Trophoblast cell (in vitro differentiated cells and primary cell): ENCODE data around the gene PPA1.
"Not testable (repeated sequence)": the region's sequence is repeated elsewhere in the genome, so short reads cannot be mapped to it uniquely, and the experiment has no call there.

Source experiments
- DNase-seq, 2 donors: peaks; one replicate each; pipeline ENCODE4 v3.0.0-alpha.2; 2016
- H2AFZ ChIP-seq: 2 replicates; pipeline ENCODE4 v1.6.1; 2013; ENCODE audit warnings: low read length, moderate library complexity, mild to moderate bottlenecking; ENCODE audit not compliant: insufficient read depth, poor library complexity
- H2AK5ac ChIP-seq: 2 replicates; pipeline ENCODE4 v1.6.1; 2013; ENCODE audit warnings: mild to moderate bottlenecking, low read length
- H2BK120ac ChIP-seq: 2 replicates; pipeline ENCODE4 v1.6.1; 2013; ENCODE audit warnings: low read length, mild to moderate bottlenecking, moderate library complexity; ENCODE audit not compliant: insufficient read depth, poor library complexity
- H2BK12ac ChIP-seq: 2 replicates; pipeline ENCODE4 v1.6.1; 2013; ENCODE audit warnings: mild to moderate bottlenecking, low read length, moderate library complexity
- H2BK5ac ChIP-seq: 2 replicates; pipeline ENCODE4 v1.6.1; 2013; ENCODE audit warnings: low read length, low read depth, moderate library complexity, mild to moderate bottlenecking; ENCODE audit not compliant: poor library complexity
- H3K14ac ChIP-seq: 2 replicates; pipeline ENCODE4 v1.6.1; 2013; ENCODE audit warnings: mild to moderate bottlenecking, low read length
- H3K18ac ChIP-seq: 2 replicates; pipeline ENCODE4 v1.6.1; 2013; ENCODE audit warnings: mild to moderate bottlenecking, low read length
- H3K23ac ChIP-seq: 2 replicates; pipeline ENCODE4 v1.6.1; 2013; ENCODE audit warnings: low read length
- H3K27ac ChIP-seq: 2 replicates; pipeline ENCODE4 v1.5.1; 2013; ENCODE audit warnings: low read depth, mild to moderate bottlenecking, inconsistent platforms, low read length, moderate library complexity
- H3K27me3 ChIP-seq: 2 replicates; pipeline ENCODE4 v1.6.1; 2013; ENCODE audit warnings: inconsistent platforms, mild to moderate bottlenecking, low read length, moderate library complexity; ENCODE audit not compliant: insufficient read depth
- H3K36me3 ChIP-seq, 2 experiments: 1 replicate in 1 of 2; 2 replicates in 1 of 2; pipeline ENCODE4 v1.6.1; 2013; ENCODE audit warnings: low read length in 2 of 2, mild to moderate bottlenecking in 2 of 2, moderate library complexity in 1 of 2; ENCODE audit not compliant: insufficient read depth in 2 of 2, control insufficient read depth in 1 of 2
- H3K4ac ChIP-seq: 2 replicates; pipeline ENCODE4 v1.6.1; 2013; ENCODE audit warnings: low read depth, mild to moderate bottlenecking, low read length, moderate library complexity
- H3K4me1 ChIP-seq, 2 experiments: 1 replicate in 1 of 2; 2 replicates in 1 of 2; pipeline ENCODE4 v1.6.1; 2013; ENCODE audit warnings: low read length in 2 of 2, mild to moderate bottlenecking in 2 of 2, moderate library complexity in 1 of 2; ENCODE audit not compliant: insufficient read depth in 2 of 2, control insufficient read depth in 1 of 2
- H3K4me2 ChIP-seq: 2 replicates; pipeline ENCODE4 v1.6.1; 2013; ENCODE audit warnings: inconsistent platforms, mild to moderate bottlenecking, low read length, moderate library complexity
- H3K4me3 ChIP-seq: 2 replicates; pipeline ENCODE4 v1.5.1; 2013; ENCODE audit warnings: mild to moderate bottlenecking, low read depth, low read length, inconsistent platforms
- H3K79me1 ChIP-seq: one replicate; pipeline ENCODE4 v1.6.1; 2013; ENCODE audit warnings: low read length
- H3K79me2 ChIP-seq: 2 replicates; pipeline ENCODE4 v1.6.1; 2013; ENCODE audit warnings: low read length, mild to moderate bottlenecking; ENCODE audit not compliant: control insufficient read depth, insufficient read depth, poor library complexity
- H3K9ac ChIP-seq: 2 replicates; pipeline ENCODE4 v1.6.1; 2013; ENCODE audit warnings: mild to moderate bottlenecking, low read length
- H3K9me3 ChIP-seq: 2 replicates; pipeline ENCODE4 v1.6.1; 2013; ENCODE audit warnings: low read depth, mild to moderate bottlenecking, control low read depth, inconsistent platforms, low read length; ENCODE audit not compliant: insufficient read depth
- H4K12ac ChIP-seq: 2 replicates; pipeline ENCODE4 v1.6.1; 2013; ENCODE audit warnings: low read depth, mild to moderate bottlenecking, low read length, moderate library complexity
- H4K8ac ChIP-seq: 2 replicates; pipeline ENCODE4 v1.6.1; 2013; ENCODE audit warnings: low read depth, mild to moderate bottlenecking, low read length, moderate library complexity
- H4K91ac ChIP-seq: one replicate; pipeline ENCODE4 v1.6.1; 2013; ENCODE audit warnings: low read depth, mild to moderate bottlenecking, low read length, moderate library complexity
- WGBS: extraction: QIAGEN DNeasy Blood & Tissue Kit; methylation state at CpG from one replicate; pipeline ENCODE4 v1.1.7; 2013; ENCODE audit warnings: missing lambda C conversion rate; ENCODE audit not compliant: insufficient read length, insufficient coverage; ENCODE audit errors: extremely low coverage; 5-methylcytosine and 5-hydroxymethylcytosine counted together

Gene PPA1

DNA sequence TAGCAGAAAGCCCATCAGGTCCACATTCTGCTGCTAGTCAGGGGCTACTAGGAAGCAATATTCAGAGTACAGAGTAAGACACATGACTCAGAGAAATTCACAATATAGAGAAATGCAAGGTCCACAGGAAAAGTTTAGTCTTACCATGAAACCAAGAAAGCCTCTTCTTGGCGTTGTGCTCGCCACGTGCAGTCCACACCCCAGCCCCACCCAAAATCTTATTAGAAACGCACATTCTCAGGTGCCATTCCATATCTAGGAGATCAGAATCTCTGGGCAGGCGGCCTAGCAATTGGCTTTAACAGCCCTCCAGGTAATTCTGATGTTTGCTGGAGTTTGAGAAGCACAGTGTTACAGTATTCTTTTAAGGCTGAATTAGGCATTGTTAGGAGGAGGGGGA is 47.1 kb downstream of the PPA1 start:
- no peak overlapping the region for H2BK5ac ChIP-seq
- H3K27ac ChIP-seq, result no peak overlapping the region
- H2BK120ac ChIP-seq, result no peak overlapping the region
- no peaks in the 10 kb centered on the region for H3K79me2 ChIP-seq
- WGBS, result no CpG with 5 or more reads among the region's 5 CpGs
- H3K23ac ChIP-seq, result no peak overlapping the region
- H3K36me3 ChIP-seq, result no peaks in the 10 kb centered on the region
- H3K27me3 ChIP-seq, result no peaks in the 10 kb centered on the region
- no peaks in the 10 kb centered on the region for H3K4me1 ChIP-seq
- H4K12ac ChIP-seq, result no peak overlapping the region
- no peak overlapping the region for H3K4ac ChIP-seq
- H4K91ac ChIP-seq, result no peak overlapping the region
- no peak overlapping the region for H3K4me3 ChIP-seq
- no peak overlapping the region for H2AK5ac ChIP-seq
- H4K8ac ChIP-seq, result no peak overlapping the region
- H2BK12ac ChIP-seq, result no peak overlapping the region
- no peak overlapping the region for H3K18ac ChIP-seq
- no peaks in the 10 kb centered on the region for H3K79me1 ChIP-seq
- H3K9me3 ChIP-seq, result no peaks in the 10 kb centered on the region
- H3K9ac ChIP-seq, result no peak overlapping the region
- no peak for DNase-seq
- no peak overlapping the region for H2AFZ ChIP-seq
- no peak overlapping the region for H3K14ac ChIP-seq
- no peak overlapping the region for H3K4me2 ChIP-seq

DNA sequence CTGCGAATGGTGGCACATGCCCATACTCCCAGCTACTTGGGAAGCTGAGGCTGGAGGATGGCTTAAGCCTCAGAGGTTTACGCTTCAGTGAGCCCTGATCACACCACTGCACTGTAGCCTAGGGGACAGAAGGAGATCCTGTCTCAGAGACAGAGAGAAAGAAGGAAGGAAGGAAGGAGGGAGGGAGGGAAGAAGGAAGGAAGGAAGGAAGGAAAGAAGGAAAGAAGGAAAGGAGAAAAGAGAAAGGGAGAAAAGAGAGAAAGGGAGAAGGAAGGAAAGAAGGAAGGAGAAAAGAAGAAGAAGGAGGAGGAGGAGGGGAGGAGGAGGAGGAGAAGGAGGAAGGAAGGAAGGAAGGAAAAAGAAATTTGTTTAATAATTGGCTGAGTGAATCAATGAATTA is 49.9 kb downstream of the PPA1 start:
- DNase-seq, result no peak
- no CpG with 5 or more reads among the region's 2 CpGs for WGBS
- H3K4me2 ChIP-seq, result no peak overlapping the region
- no peak overlapping the region for H2BK5ac ChIP-seq
- no peak overlapping the region for H3K4me3 ChIP-seq
- H3K36me3 ChIP-seq, result no peaks in the 10 kb centered on the region
- no peak overlapping the region for H2AFZ ChIP-seq
- H4K12ac ChIP-seq, result no peak overlapping the region
- no peak overlapping the region for H2BK120ac ChIP-seq
- no peak overlapping the region for H3K23ac ChIP-seq
- H2AK5ac ChIP-seq, result no peak overlapping the region
- no peaks in the 10 kb centered on the region for H3K79me1 ChIP-seq
- H4K8ac ChIP-seq, result no peak overlapping the region
- H3K27me3 ChIP-seq, result no peaks in the 10 kb centered on the region
- H4K91ac ChIP-seq, result no peak overlapping the region
- no peak overlapping the region for H3K27ac ChIP-seq
- no peaks in the 10 kb centered on the region for H3K4me1 ChIP-seq
- no peak overlapping the region for H3K18ac ChIP-seq
- no peak overlapping the region for H3K4ac ChIP-seq
- no peak overlapping the region for H3K14ac ChIP-seq
- no peaks in the 10 kb centered on the region for H3K79me2 ChIP-seq
- H3K9ac ChIP-seq, result no peak overlapping the region
- no peaks in the 10 kb centered on the region for H3K9me3 ChIP-seq
- no peak overlapping the region for H2BK12ac ChIP-seq

DNA sequence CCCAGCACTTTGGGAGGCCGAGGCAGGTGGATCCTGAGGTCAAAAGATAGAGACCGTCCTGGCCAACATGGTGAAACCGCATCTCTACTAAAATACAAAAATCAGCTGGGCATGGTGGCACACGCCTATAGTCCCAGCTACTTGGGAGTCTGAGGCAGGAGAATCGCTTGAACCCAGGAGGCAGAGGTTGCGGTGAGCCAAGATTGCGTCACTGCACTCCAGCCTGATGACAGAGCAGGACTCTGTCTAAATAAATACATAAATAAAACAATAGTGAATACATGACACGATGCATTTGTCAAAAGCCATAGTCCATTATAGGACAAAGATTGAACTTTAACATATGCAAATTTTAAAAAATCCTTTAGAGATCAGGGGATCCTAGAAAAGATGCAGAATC is 54.0 kb downstream of the PPA1 start:
- H3K27ac ChIP-seq, H3K18ac ChIP-seq: not testable (repeated sequence)
- no CpG with 5 or more reads among the region's 8 CpGs for WGBS

DNA sequence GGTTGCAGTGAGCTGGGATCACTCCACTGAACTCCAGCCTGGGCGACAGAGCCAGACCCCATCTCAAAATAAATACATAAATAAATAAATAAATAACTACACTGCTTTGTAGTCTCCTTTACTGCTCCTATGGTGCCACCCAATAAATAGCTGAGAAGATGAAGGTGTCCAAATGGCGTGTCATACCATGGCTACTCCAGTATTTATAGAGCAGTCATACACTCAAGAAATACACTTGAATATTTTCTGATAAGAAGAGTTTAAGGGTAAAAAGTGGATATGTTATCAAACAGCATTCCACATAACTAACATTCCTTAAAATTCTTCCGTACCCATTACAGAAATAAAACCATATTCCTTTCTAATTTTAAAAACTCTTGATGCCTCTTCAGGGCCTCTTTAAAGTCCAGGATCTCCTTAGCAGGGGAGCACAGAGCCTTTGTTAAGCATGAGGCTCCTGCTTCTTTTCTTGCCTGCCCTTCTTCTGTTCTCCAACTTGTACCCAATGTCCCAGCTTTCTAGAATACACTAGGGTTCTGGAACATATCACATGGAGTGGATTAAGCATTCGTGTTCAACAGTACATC is 55.0 kb downstream of the PPA1 start:
- Histone ChIP-seq H3K4me3 (no peak overlapping the region), H3K4me1 (peaks cover 0 to 2% of the 10 kb centered on the region in 2 experiments), H3K14ac (no peak overlapping the region), H3K4me2 (no peak overlapping the region), H3K9ac (no peak overlapping the region), H3K79me2 (no peaks in the 10 kb centered on the region), H4K8ac (no peak overlapping the region), H3K4ac (no peak overlapping the region), H2BK12ac (no peak overlapping the region), H3K9me3 (no peaks in the 10 kb centered on the region), H3K27me3 (no peaks in the 10 kb centered on the region), H4K12ac (no peak overlapping the region), H2BK120ac (no peak overlapping the region), H3K18ac (no peak overlapping the region), H3K36me3 (no peaks in the 10 kb centered on the region), H2BK5ac (no peak overlapping the region), H2AK5ac (no peak overlapping the region), H3K23ac (no peak overlapping the region), H2AFZ (no peak overlapping the region), H3K27ac (no peak overlapping the region), H4K91ac (no peak overlapping the region), H3K79me1 (no peaks in the 10 kb centered on the region)
- no peak for DNase-seq
- WGBS, result no CpG with 5 or more reads among the region's 4 CpGs

More for the DNA sequence above, 54.0 kb downstream of the PPA1 start:
- H3K4ac ChIP-seq, H4K12ac ChIP-seq, H4K91ac ChIP-seq, H2AFZ ChIP-seq, DNase-seq, H3K4me3 ChIP-seq, H3K9me3 ChIP-seq, H2BK12ac ChIP-seq, H3K14ac ChIP-seq, H2BK120ac ChIP-seq, H3K4me2 ChIP-seq, H4K8ac ChIP-seq, H2BK5ac ChIP-seq, H3K79me2 ChIP-seq, H3K27me3 ChIP-seq, H2AK5ac ChIP-seq, H3K9ac ChIP-seq, H3K79me1 ChIP-seq, H3K4me1 ChIP-seq, H3K36me3 ChIP-seq, H3K23ac ChIP-seq: not testable (repeated sequence)
